HG02943 (cell line): Measurements from ENCODE around the gene DNAJA2.
"Not testable (repeated sequence)": the region's sequence is repeated elsewhere in the genome, so short reads cannot be mapped to it uniquely, and the experiment has no call there.

ENCODE experiments used
- ATAC-seq: cut with Tn5 transposase; IDR thresholded peaks from one replicate; pipeline ENCODE4 v1.9.1; 2021; ENCODE audit warnings: mild to moderate bottlenecking, low read depth, moderate library complexity; ENCODE audit not compliant: unreplicated experiment

The DNAJA2 gene

GRCh38 chr16:46976550-46976949 is 3.1 kb upstream of the DNAJA2 start:
- no peak for ATAC-seq

- no peak for ATAC-seq
Observed at GRCh38 chr16:46975908-46976470, 2.5 kb upstream of the DNAJA2 start.

DNA sequence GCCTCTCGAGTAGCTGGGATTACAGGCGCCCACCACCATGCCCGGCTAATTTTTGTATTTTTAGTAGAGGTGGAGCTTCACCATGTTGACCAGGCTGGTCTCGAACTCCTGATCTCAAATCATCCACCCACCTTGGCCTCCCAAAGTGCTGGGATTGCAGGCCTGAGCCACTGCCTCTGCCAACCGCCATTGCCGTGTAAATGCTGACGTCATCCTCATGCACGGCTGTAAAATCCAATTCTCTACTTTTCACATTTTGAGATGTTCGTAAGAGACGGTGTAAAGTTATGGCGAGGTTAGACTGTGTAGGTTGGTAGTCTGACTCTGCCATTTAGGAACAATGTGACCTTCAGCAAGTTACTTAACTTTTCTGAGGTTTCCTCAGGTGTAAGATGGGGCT is 1.7 kb upstream of the DNAJA2 start:
- no peak for ATAC-seq

GRCh38 chr16:46974352-46974751 is 878 bp upstream of the DNAJA2 start:
- ATAC-seq: no peak

- peak; percentile 2 for ATAC-seq
Observed at GRCh38 chr16:46973996-46974324, 486 bp upstream of the DNAJA2 start.

- ATAC-seq: peak; percentile 45
Observed at GRCh38 chr16:46972429-46973206, 856 bp downstream of the DNAJA2 start.

DNA sequence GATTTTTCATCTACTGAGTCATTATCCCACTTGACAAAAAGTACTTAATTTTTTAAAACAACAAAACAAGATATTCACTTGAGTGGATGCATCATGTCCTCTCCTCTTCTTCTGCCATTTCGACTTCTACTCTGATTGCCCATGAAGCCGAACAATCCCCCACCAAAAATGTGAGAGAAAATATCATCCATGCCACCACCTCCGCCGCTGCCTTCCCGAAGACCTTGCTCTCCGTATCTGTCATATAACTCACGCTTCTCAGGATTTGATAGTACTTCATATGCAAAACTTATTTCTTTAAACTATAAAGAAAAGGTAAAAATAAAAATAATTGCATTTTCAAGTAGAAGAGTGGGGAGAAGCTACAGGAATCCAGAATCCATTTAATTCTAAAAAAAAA is 2.2 kb downstream of the DNAJA2 start:
- no peak for ATAC-seq

DNA sequence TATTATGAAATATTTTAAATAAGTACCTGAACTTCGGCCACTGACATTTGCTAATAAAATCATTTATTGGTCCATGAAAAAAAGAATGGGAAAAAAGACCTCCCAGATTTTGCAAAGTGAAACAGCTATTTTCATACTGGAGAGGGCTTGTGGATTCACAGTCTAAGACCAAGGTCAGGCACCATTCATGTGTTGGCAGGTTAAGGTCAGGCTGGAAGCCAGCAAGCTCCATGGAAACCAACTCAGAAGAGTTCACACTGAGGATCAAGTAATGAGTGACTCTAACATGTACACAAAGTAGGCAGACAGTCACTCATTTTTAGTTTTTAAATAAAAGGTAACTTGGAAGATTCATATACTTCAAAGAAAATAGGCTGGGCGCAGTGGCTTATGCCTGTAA is 3.4 kb downstream of the DNAJA2 start:
- no peak for ATAC-seq

GRCh38 chr16:46968063-46968435 is 5.4 kb downstream of the DNAJA2 start:
- no peak for ATAC-seq

DNA sequence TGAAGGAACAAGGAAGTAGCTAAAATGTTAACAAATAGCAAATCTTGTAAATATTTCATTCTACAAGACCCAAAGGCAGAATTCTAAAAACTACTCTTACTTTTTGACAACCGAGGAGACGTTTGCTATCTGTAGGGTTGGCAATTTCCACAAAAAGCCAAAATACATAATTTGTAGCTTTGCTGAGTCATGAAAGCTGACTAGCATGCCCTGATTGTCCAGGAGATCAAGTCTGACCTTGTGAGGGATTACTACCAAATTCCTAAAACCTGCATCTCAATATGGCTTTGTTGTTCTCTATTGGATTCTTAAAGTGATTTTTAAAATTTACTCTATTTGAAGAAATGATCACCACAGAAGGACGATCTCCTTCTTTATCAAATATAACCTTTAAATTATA is 10.8 kb downstream of the DNAJA2 start:
- ATAC-seq: no peak

DNA sequence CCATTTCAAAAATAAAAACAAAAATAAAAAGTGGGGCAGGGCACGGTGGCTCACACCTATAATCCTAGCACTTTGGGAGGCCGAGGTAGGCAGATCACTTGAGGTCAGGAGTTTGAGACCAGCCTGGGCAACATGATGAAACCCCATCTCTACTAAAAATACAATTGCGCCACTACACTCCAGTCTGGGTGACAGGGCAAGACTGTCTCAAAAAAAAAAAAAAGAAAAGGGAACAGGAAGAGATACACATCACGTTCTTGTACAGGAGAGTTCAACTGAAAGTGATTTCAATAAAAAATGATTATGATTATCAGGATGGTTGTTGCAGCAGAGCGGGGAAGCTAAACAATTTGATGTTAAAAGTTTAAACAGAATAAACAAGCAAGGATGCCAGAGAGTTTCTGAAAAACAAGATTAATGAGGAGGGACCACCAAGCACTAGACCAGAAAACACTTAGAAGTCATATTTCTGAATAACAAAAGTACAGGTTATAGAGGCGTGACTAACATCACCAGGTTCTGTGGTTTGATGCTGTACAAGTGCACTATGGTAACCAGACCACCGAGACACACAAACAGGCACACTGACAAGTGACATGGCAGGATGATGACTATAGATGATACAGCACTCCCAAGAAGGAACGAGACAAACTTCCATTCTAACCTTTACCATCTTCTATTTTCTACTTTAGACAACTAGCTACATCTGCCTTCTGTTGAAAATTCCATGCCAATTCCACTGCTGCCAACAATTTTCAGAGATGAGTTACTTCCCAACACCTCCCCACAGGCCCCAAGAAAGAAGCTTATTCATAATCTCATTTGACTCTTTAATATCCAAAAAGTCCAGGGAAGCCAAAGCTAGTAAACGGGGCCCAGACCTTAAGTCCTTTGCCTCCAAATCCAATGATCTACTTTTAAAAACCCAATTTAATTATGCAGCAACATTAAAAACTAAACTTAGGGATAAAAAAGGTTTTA is 11.8 kb downstream of the DNAJA2 start:
- no peak for ATAC-seq

GRCh38 chr16:46954562-46954961 is 18.9 kb downstream of the DNAJA2 start:
- no peak for ATAC-seq

- no peak for ATAC-seq
Observed at GRCh38 chr16:46950009-46950408, 23.5 kb downstream of the DNAJA2 start.

- ATAC-seq: no peak
Observed at GRCh38 chr16:46949241-46949892, 24.1 kb downstream of the DNAJA2 start.

DNA sequence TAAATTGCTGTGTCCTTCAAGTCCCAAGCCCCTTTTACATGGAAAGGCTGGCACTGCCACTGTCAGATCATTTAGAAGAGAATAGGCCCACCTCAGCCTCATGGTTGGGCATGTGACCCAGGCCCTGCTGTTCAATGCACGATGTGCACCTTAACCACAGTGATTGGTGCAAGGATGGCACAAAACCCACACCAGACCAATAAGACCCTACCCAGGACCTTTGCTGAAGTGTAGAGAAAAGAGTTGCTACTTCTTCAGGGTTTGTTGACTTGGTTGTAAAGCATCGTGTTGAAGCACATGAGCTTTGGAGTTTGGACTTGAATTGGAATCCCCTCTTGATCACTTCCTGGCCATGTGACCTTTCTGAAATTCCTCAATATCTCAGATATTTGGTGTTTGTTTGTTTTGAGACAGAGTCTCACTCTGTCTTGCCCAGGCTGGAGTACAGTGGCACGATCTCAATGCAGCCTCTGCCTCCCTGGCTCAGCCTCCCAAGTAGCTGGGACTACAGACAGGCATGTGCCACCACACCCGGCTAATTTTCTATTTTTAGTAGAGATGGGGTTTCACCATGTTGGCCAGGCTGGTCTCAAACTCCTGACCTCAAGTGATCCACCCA is 24.8 kb downstream of the DNAJA2 start:
- no peak for ATAC-seq

GRCh38 chr16:46947900-46948547 is 25.4 kb downstream of the DNAJA2 start:
- no peak for ATAC-seq

DNA sequence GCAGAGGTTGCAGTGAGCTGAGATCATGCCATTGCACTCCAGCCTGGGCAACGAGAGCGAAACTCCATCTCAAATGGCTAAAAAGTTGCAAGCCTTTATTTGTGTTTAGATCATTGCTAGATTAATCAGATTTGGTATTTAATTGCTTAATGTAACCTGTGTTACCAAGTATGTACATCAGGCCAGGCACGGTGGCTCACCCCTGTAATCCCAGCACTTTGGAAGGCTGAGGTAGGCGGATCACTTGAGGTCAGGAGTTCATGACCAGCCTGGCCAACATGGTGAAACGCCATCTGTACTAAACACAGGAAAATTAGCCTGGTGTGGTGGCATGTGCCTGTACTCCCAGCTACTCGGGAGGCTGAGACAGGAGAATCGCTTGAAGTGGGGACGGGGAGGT is 28.8 kb downstream of the DNAJA2 start:
- not testable (repeated sequence) for ATAC-seq

- no peak for ATAC-seq
Observed at GRCh38 chr16:46937536-46937935, 35.9 kb downstream of the DNAJA2 start.

DNA sequence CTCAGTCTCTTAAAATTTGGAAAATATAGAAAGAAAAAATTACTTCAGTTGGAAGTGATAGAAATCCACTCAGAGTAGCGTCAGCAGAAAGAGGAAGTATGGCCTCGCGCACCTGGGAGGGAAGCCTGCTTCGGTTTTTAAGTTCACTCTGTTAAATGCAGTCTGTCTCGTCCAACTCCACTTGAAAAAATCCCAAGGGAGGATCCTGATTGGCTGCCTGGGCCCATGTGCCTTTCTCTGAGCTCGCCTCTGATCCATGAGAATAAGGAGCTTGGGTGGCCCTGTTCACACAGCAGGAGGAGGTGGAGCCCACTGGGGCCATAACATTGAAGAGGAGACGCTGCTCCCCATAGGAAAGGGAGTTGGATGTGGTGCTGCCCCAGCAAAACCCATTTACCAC is 40.7 kb downstream of the DNAJA2 start:
- no peak for ATAC-seq

- no peak for ATAC-seq
Observed at GRCh38 chr16:46930861-46931260, 42.6 kb downstream of the DNAJA2 start.
